Measurements from ENCODE around the gene INIP. TPM values are rescaled to one million over a fixed set of nuclear protein-coding genes. Genes with fewer than 3 reads are reported as not detected.

The INIP gene
- total and polyA plus RNA-seq, 8 donors, result 5.2 to 13.2 (median 7.7) TPM

DNA sequence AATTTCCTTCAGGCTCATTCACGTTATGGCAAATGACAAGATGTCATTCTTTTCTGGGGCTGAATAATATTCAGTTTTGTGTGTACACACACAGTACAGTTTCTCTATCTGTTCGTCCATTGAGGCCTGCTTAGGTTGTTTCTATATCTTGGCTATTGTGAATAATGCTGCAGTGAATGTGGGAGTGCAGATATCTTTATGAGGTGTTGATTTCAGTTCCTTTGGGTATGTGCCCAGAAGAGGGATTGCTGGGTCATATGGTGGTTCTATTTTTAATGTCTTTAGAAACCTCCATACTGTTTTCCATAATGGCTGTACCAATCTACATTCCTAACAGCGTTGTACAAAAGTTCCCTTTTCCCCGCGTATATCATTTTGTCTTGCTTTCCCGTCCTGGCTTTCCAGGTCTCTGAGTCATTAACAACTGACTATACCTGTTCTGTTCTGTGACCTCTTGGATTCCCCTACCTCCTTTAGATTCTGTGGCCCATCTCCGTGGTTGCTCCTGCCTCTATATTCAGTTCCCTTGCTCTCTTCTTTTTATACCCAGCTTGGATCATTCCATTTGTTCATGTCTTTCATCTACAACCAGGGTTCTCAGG is 39.5 kb upstream of the INIP start:
- intact Hi-C loops (cut with DNase I), result no loop called here
- Histone ChIP-seq H3K4me1 (peaks cover 0 to under 1% (median 0%) of the 10 kb centered on the region in 3 donors), H3K4me3 (no peak overlapping the region), H3K27me3 (no peaks in the 10 kb centered on the region), H3K27ac (no peak overlapping the region), H3K9me3 (no peaks in the 10 kb centered on the region), H3K36me3 (no peaks in the 10 kb centered on the region)
- TF ChIP-seq CTCF (IDR thresholded peaks at IDR 0.05), result no peak
- FAIRE-seq (no peak), ATAC-seq (no peak), DNase-seq (no peak)
- 72 to 82% methylated on average over 7 of the region's 7 CpGs for WGBS, 2 donors

DNA sequence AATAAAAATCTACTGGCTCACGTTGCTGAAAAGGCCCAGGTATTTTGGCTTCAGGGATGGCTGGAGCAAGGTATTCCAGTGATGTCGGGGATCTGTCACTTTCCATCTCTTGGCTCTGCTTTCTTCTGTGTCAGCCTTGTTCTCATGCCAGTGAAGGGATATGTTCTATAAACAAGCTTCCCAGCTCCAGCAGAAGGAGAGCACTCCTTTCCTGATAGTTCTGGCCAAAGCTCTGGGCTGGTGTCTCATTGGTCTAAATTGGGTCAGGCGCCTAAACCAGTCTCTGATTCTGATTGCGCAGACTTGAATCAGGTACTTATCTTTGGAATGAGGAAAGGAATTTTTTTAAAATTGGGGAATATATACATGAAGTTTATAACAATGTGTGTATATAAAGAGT is 37.8 kb upstream of the INIP start:
- Histone ChIP-seq H3K4me1 (peaks cover 0 to 9% (median 5%) of the 10 kb centered on the region in 3 donors), H3K27ac (no peak overlapping the region), H3K4me3 (no peak overlapping the region), H3K36me3 (no peaks in the 10 kb centered on the region), H3K9me3 (no peaks in the 10 kb centered on the region), H3K27me3 (no peaks in the 10 kb centered on the region)
- WGBS, 2 donors, result 80 to 83% methylated on average over 4 of the region's 4 CpGs
- FAIRE-seq (no peak), DNase-seq (no peak), ATAC-seq (no peak)
- intact Hi-C loops (cut with DNase I), result no loop called here
- no peak for TF ChIP-seq CTCF (IDR thresholded peaks at IDR 0.05)

DNA sequence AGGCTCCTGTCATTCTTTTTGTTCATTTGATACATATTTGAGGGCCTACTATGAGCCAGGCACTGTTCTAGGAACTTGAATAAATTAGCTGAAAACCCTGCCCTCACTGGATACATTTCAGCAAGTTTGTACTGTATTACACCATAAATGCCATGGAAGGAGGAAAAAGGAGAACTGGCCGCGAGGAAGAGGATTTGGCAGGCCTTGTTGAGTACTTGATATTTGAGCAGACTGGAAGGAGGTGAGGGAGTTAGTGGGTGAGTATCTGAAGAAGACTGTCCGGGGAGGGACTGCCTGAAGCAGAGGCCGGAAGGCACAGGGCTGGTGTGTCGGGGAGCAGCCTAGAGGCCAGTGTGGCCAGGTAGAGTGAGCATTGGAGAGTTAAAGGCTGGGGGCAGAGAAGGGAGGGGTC is 37.1 kb upstream of the INIP start:
- H3K27ac ChIP-seq, result no peak overlapping the region
- ATAC-seq, result no peak

DNA sequence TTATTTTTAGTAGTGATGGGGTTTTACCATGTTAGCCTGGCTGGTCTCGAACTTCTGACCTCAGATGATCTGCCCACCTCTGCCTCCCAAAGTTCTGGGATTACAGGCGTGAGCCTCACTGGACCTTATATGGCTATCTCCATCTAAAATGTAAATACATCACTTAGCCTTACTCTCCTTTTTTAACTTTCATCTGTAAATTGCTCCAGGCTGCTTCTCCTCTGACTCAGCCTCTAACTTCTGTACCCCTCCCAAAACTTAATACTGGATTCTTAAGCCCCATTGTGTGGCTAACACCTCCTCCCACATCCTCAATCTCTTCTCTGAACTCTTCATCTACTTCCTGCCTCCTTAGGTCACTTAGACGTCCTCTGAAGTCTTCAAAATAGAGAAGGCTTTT is 36.7 kb upstream of the INIP start:
- TF ChIP-seq CTCF (IDR thresholded peaks at IDR 0.05), result no peak
- intact Hi-C loops (cut with DNase I), result no loop called here
- FAIRE-seq (no peak), ATAC-seq (no peak), DNase-seq (no peak)
- peaks cover 0 to 12% (median 5%) of the 10 kb centered on the region in 3 donors for H3K4me1 ChIP-seq
- no peaks in the 10 kb centered on the region for H3K9me3 ChIP-seq
- H3K4me3 ChIP-seq, result no peak overlapping the region
- H3K27me3 ChIP-seq, result no peaks in the 10 kb centered on the region
- no peaks in the 10 kb centered on the region for H3K36me3 ChIP-seq
- WGBS, 2 donors, result 83 to 86% methylated on average over 3 of the region's 3 CpGs
- H3K27ac ChIP-seq, result no peak overlapping the region

More for the DNA sequence above, 37.1 kb upstream of the INIP start:
- FAIRE-seq (no peak), DNase-seq (no peak)
- no peaks in the 10 kb centered on the region for H3K36me3 ChIP-seq
- H3K27me3 ChIP-seq, result no peaks in the 10 kb centered on the region
- intact Hi-C loops (cut with DNase I), result no loop called here
- H3K4me3 ChIP-seq, result no peak overlapping the region
- TF ChIP-seq CTCF (IDR thresholded peaks at IDR 0.05), result no peak
- 66 to 75% methylated on average over 5 of the region's 5 CpGs for WGBS, 2 donors
- peaks cover 0 to 9% (median 5%) of the 10 kb centered on the region in 3 donors for H3K4me1 ChIP-seq
- no peaks in the 10 kb centered on the region for H3K9me3 ChIP-seq

DNA sequence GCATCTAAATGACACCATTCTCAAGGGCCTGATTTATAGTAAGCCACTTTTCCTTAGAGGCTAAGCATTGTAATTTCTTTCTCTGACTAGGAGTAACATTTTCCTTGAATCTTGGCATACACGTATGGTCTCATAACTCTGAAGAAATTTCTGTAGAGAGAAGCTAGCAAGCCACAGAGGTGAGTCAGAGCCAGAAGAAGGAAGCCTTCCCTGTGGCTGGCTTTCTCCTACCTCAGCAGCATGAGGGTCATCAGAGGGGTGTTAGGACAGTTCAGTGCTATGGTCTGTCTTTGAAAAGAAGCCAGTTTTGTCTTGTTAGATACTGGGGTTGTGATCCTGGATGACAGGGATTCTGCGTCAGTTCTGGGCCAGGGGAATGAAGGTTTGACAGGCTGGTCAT is 35.8 kb upstream of the INIP start:
- H3K27ac ChIP-seq, result no peak overlapping the region
- TF ChIP-seq CTCF (IDR thresholded peaks at IDR 0.05), result no peak
- DNase-seq (no peak), ATAC-seq (no peak), FAIRE-seq (no peak)
- no peaks in the 10 kb centered on the region for H3K27me3 ChIP-seq
- H3K9me3 ChIP-seq, result no peaks in the 10 kb centered on the region
- intact Hi-C loops (cut with DNase I), result no loop called here
- H3K36me3 ChIP-seq, result no peaks in the 10 kb centered on the region
- WGBS, 2 donors, result 87 to 90% methylated on average over 2 of the region's 2 CpGs
- no peak overlapping the region for H3K4me3 ChIP-seq
- H3K4me1 ChIP-seq, result peaks cover 0 to 15% (median 5%) of the 10 kb centered on the region in 3 donors
